HepG2 (cell line): Measurements from ENCODE around the gene ABCB10. TPM values are rescaled to one million over a fixed set of nuclear protein-coding genes. Genes with fewer than 3 reads are reported as not detected.

Experiments used
- ARID3A ChIP-seq: IDR thresholded peaks from 2 replicates; pipeline ENCODE4 v1.6.1; 2012; ENCODE audit warnings: low read depth, low read length, improper control_type of control experiment
- ATF2 ChIP-seq: sonication (generic); formaldehyde crosslinking; IDR thresholded peaks from 2 replicates; pipeline ENCODE4 v1.4.0; 2020; ENCODE audit warnings: missing genetic modification reagents
- DMAP1 ChIP-seq: IDR thresholded peaks from 2 replicates; pipeline ENCODE4 v1.6.1; 2016
- FOSL2 ChIP-seq: sonication (generic); formaldehyde crosslinking; IDR thresholded peaks from 2 replicates; pipeline ENCODE4 v1.4.0; 2020; ENCODE audit warnings: missing genetic modification reagents
- FOXK1 ChIP-seq: sonication (generic); formaldehyde crosslinking; IDR thresholded peaks from 2 replicates; pipeline ENCODE4 v1.4.0; 2020; ENCODE audit warnings: low read depth, missing genetic modification reagents, borderline replicate concordance
- HIC2 ChIP-seq: sonication (generic); formaldehyde crosslinking; IDR thresholded peaks from 2 replicates; pipeline ENCODE4 v1.9.0; 2022; ENCODE audit warnings: low read depth, missing genetic modification reagents
- KDM1A ChIP-seq: IDR thresholded peaks from 2 replicates; pipeline ENCODE4 v1.6.1; 2016; ENCODE audit warnings: missing compliant biosample characterization
- NR1H2 ChIP-seq: sonication (generic); formaldehyde crosslinking; IDR thresholded peaks from 2 replicates; pipeline ENCODE4 v1.8.1; 2022; ENCODE audit warnings: low read depth, missing genetic modification reagents, borderline replicate concordance
- SMAD9 ChIP-seq: sonication (generic); formaldehyde crosslinking; IDR thresholded peaks from 2 replicates; pipeline ENCODE4 v1.5.1; 2020; ENCODE audit warnings: mild to moderate bottlenecking, missing genetic modification reagents
- TEAD3 ChIP-seq: optimal IDR thresholded peaks from 2 replicates; pipeline ENCODE3; 2016; ENCODE audit warnings: borderline replicate concordance
- THAP11 ChIP-seq: IDR thresholded peaks from 2 replicates; pipeline ENCODE4 v1.6.1; 2016; ENCODE audit warnings: missing biosample characterization, missing genetic modification reagents
- ZNF263 ChIP-seq: sonication (generic); formaldehyde crosslinking; IDR thresholded peaks from 2 replicates; pipeline ENCODE4 v1.4.0; 2020; ENCODE audit warnings: missing genetic modification reagents
- ZNF280B ChIP-seq: sonication (generic); formaldehyde crosslinking; IDR thresholded peaks from 2 replicates; pipeline ENCODE4 v1.5.0; 2020; ENCODE audit warnings: missing genetic modification reagents, mild to moderate bottlenecking, borderline replicate concordance
- ZNF337 ChIP-seq: sonication (generic); formaldehyde crosslinking; IDR thresholded peaks from 2 replicates; pipeline ENCODE4 v1.5.1; 2020; ENCODE audit warnings: missing genetic modification reagents, low read depth, mild to moderate bottlenecking, borderline replicate concordance
- polyA plus RNA-seq, 8 experiments: library from polyadenylated mRNA; depleted of rRNA in 3 of 8; stranded (reverse) in 7 of 8; unstranded in 1 of 8; fragments of >200 nt; fragmentation: Illumina TruSeq in 4 of 8; extraction: Trizol in 4 of 8; gene quantifications; 2 replicates each; pipeline versions ENCODE4 v1.2.1 to v1.2.3, GENCODE V29; 2011 to 2016; ENCODE audit warnings: low read depth in 4 of 8, missing spikeins in 1 of 8, mixed read lengths in 1 of 8; ENCODE audit not compliant: insufficient read depth in 1 of 8
- total RNA-seq, 5 experiments: library from RNA; depleted of rRNA; stranded (reverse); fragments of >200 nt; fragmentation: Illumina TruSeq; extraction: Trizol; gene quantifications; 2 replicates each; pipeline ENCODE4 v1.2.3, GENCODE V29; 2016; ENCODE audit warnings: low read depth in 1 of 5
- TF ChIP-seq, protein P1 (sequence below): sonication (generic); formaldehyde crosslinking; IDR thresholded peaks from 2 replicates; pipeline ENCODE4 v1.4.0; 2020; ENCODE audit warnings: missing genetic modification reagents, borderline replicate concordance
- TF ChIP-seq, protein P2 (sequence below): IDR thresholded peaks from 2 replicates; pipeline ENCODE4 v1.6.1; 2016; ENCODE audit warnings: low read depth, control low read depth

ABCB10 gene
- total and polyA plus RNA-seq, 2 of the 13 experiments (the other 11 are each of a cell fraction or from before 2014, with no cell fraction given) = 11.2 to 28.9 TPM

DNA sequence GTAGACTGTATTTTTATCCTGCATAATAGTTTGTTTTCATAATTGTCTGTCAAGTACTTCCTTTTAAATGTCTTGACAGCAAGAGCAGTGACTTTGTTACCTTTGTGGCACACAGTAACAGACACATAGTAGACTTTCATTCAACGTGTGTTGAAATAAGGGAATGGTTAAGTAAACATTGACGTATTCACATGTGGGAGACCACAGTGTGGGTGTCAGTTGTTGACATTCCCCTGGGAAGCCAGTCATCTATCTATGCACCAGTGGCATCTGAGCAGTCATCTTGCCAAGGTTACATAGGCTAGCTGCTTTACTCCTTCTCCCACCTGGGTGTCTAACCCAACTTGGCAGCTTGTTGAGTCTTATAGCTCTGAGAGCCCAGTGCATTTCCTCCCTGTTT lies 48.9 kb downstream of the ABCB10 start (continued):
- TF ChIP-seq, protein P1, sequence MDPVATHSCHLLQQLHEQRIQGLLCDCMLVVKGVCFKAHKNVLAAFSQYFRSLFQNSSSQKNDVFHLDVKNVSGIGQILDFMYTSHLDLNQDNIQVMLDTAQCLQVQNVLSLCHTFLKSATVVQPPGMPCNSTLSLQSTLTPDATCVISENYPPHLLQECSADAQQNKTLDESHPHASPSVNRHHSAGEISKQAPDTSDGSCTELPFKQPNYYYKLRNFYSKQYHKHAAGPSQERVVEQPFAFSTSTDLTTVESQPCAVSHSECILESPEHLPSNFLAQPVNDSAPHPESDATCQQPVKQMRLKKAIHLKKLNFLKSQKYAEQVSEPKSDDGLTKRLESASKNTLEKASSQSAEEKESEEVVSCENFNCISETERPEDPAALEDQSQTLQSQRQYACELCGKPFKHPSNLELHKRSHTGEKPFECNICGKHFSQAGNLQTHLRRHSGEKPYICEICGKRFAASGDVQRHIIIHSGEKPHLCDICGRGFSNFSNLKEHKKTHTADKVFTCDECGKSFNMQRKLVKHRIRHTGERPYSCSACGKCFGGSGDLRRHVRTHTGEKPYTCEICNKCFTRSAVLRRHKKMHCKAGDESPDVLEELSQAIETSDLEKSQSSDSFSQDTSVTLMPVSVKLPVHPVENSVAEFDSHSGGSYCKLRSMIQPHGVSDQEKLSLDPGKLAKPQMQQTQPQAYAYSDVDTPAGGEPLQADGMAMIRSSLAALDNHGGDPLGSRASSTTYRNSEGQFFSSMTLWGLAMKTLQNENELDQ (CRISPR knock-in tag) = no peak
- TF ChIP-seq ZNF337 (CRISPR knock-in tag) (0 out of 2 replicates have a peak, but pooled peaks have one; percentile 32), ZNF263 (CRISPR knock-in tag) (no peak), ZNF280B (no peak), NR1H2 (CRISPR knock-in tag) (no peak), HIC2 (CRISPR knock-in tag) (peak; percentile 37; the same call in 1 of the 2 replicates), FOXK1 (CRISPR knock-in tag) (peak; percentile 94; the same call in 1 of the 2 replicates), ATF2 (CRISPR knock-in tag) (peak; percentile 93), ARID3A (peak; percentile 73; the same call in 1 of the 2 replicates), THAP11 (CRISPR knock-in tag) (peak; percentile 63), FOSL2 (peak; percentile 86), SMAD9 (CRISPR knock-in tag) (no peak), KDM1A (CRISPR knock-in tag) (no peak), DMAP1 (no peak), TEAD3 (CRISPR knock-in tag) (peak; percentile 97)
- TF ChIP-seq, protein P2, sequence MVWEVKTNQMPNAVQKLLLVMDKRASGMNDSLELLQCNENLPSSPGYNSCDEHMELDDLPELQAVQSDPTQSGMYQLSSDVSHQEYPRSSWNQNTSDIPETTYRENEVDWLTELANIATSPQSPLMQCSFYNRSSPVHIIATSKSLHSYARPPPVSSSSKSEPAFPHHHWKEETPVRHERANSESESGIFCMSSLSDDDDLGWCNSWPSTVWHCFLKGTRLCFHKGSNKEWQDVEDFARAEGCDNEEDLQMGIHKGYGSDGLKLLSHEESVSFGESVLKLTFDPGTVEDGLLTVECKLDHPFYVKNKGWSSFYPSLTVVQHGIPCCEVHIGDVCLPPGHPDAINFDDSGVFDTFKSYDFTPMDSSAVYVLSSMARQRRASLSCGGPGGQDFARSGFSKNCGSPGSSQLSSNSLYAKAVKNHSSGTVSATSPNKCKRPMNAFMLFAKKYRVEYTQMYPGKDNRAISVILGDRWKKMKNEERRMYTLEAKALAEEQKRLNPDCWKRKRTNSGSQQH (CRISPR knock-in tag) = peak; percentile 89
